HEK293 (cell line): Measurements from ENCODE around the gene PSRC1.

Experiments used
- CTCF ChIA-PET: fragments of 350-600 bp; formaldehyde crosslinking; extraction: SDS; loops from one replicate; lab custom pipeline; 2021; ENCODE audit warnings: antibody characterized with exemption; lab: Yijun Ruan, JAX
- POLR2A ChIA-PET: fragments of 300-600 bp; formaldehyde crosslinking; extraction: SDS; loops from one replicate; lab custom pipeline; 2020; ENCODE audit warnings: antibody characterized with exemption, inconsistent platforms; lab: Yijun Ruan, JAX
- H3K27ac ChIP-seq: fragments of 200-500 bp; sonication (Bioruptor generic); 2 replicates; pipeline ENCODE4 v1.5.1; 2014; ENCODE audit warnings: low read depth, low read length, control low read depth, inconsistent platforms; ENCODE audit errors: extremely low read depth
- H3K36me3 ChIP-seq, 2 experiments: fragments of 200-500 bp in 1 of 2; sonication (Bioruptor generic) in 1 of 2; 1 replicate in 1 of 2; 2 replicates in 1 of 2; pipeline ENCODE4 v1.5.1; 2014 to 2017; ENCODE audit warnings: inconsistent platforms in 2 of 2, low read length in 2 of 2; ENCODE audit not compliant: control insufficient read depth in 2 of 2, insufficient read depth in 1 of 2
- H3K4me1 ChIP-seq: fragments of 200-500 bp; sonication (Bioruptor generic); 2 replicates; pipeline ENCODE4 v1.5.1; 2014; ENCODE audit warnings: mild to moderate bottlenecking, low read length, inconsistent platforms; ENCODE audit not compliant: control insufficient read depth, insufficient read depth
- H3K4me3 ChIP-seq: 2 replicates; pipeline ENCODE4 v1.5.1; 2011; ENCODE audit warnings: low read depth, mild to moderate bottlenecking, control low read depth, low read length, moderate library complexity
- H3K9me3 ChIP-seq: fragments of 200-500 bp; sonication (Bioruptor generic); 2 replicates; pipeline ENCODE4 v1.5.1; 2014; ENCODE audit warnings: low read depth, low read length, inconsistent platforms; ENCODE audit not compliant: control insufficient read depth, insufficient read depth
- EGR2 ChIP-seq: fragments of 450-650 bp; formaldehyde crosslinking; IDR thresholded peaks from 2 replicates; pipeline ENCODE4 v1.5.1; 2016; ENCODE audit warnings: low read depth, missing biosample characterization, missing genetic modification characterization
- GLIS1 ChIP-seq: fragments of 450-650 bp; formaldehyde crosslinking; IDR thresholded peaks from 2 replicates; pipeline ENCODE4 v1.5.1; 2016; ENCODE audit warnings: missing biosample characterization, missing genetic modification characterization
- HIC1 ChIP-seq: fragments of 450-650 bp; formaldehyde crosslinking; IDR thresholded peaks from 2 replicates; pipeline ENCODE4 v1.5.1; 2016; ENCODE audit warnings: missing biosample characterization, missing genetic modification characterization
- KLF7 ChIP-seq: fragments of 450-650 bp; formaldehyde crosslinking; IDR thresholded peaks from 2 replicates; pipeline ENCODE4 v1.5.1; 2016; ENCODE audit warnings: missing biosample characterization, missing genetic modification characterization, borderline replicate concordance
- REST ChIP-seq: fragments of 450-650 bp; formaldehyde crosslinking; IDR thresholded peaks from 2 replicates; pipeline ENCODE4 v1.5.1; 2016; ENCODE audit warnings: missing biosample characterization, missing genetic modification characterization
- SP2 ChIP-seq: fragments of 450-650 bp; formaldehyde crosslinking; IDR thresholded peaks from 2 replicates; pipeline ENCODE4 v1.5.1; 2016; ENCODE audit warnings: missing biosample characterization, missing genetic modification characterization
- ZFHX2 ChIP-seq: fragments of 450-650 bp; formaldehyde crosslinking; conservative IDR thresholded peaks from 2 replicates; pipeline ENCODE4 v1.5.1; 2016; ENCODE audit warnings: missing biosample characterization, missing genetic modification characterization
- ZIC2 ChIP-seq: fragments of 450-650 bp; formaldehyde crosslinking; IDR thresholded peaks from 2 replicates; pipeline ENCODE4 v1.5.1; 2016; ENCODE audit warnings: missing biosample characterization, missing genetic modification characterization
- ZNF157 ChIP-seq: fragments of 450-650 bp; formaldehyde crosslinking; IDR thresholded peaks from 2 replicates; pipeline ENCODE4 v1.5.1; 2016; ENCODE audit warnings: missing biosample characterization, missing genetic modification characterization
- ZNF214 ChIP-seq: fragments of 450-650 bp; formaldehyde crosslinking; IDR thresholded peaks from 2 replicates; pipeline ENCODE4 v1.5.1; 2017; ENCODE audit warnings: missing biosample characterization, mild to moderate bottlenecking, missing genetic modification characterization, borderline replicate concordance
- ZNF341 ChIP-seq: fragments of 450-650 bp; formaldehyde crosslinking; IDR thresholded peaks from 2 replicates; pipeline ENCODE4; 2016; ENCODE audit warnings: low read depth, missing biosample characterization, missing genetic modification characterization
- ZNF37A ChIP-seq: fragments of 450-650 bp; IDR thresholded peaks from 2 replicates; pipeline ENCODE4 v1.5.1; 2018; ENCODE audit warnings: missing biosample characterization, missing genetic modification characterization
- ZNF423 ChIP-seq: fragments of 450-650 bp; formaldehyde crosslinking; IDR thresholded peaks from 2 replicates; pipeline ENCODE4 v1.5.1; 2016; ENCODE audit warnings: missing biosample characterization, missing genetic modification characterization
- ZNF629 ChIP-seq: fragments of 450-650 bp; formaldehyde crosslinking; IDR thresholded peaks from 2 replicates; pipeline ENCODE4 v1.5.1; 2017; ENCODE audit warnings: missing biosample characterization, missing genetic modification characterization
- TF ChIP-seq, protein P1 (sequence below): fragments of 450-650 bp; formaldehyde crosslinking; IDR thresholded peaks from 2 replicates; pipeline ENCODE4 v1.5.1; 2017; ENCODE audit warnings: missing biosample characterization, missing genetic modification characterization
- TF ChIP-seq, protein P2 (sequence below): fragments of 450-650 bp; formaldehyde crosslinking; IDR thresholded peaks from 2 replicates; pipeline ENCODE4 v1.5.1; 2017; ENCODE audit warnings: missing biosample characterization, mild to moderate bottlenecking, missing genetic modification characterization, moderate library complexity
- TF ChIP-seq, protein P3 (sequence below): fragments of 450-650 bp; formaldehyde crosslinking; IDR thresholded peaks from 2 replicates; pipeline ENCODE4 v1.5.1; 2017; ENCODE audit warnings: missing biosample characterization, missing genetic modification characterization

PSRC1 gene

DNA sequence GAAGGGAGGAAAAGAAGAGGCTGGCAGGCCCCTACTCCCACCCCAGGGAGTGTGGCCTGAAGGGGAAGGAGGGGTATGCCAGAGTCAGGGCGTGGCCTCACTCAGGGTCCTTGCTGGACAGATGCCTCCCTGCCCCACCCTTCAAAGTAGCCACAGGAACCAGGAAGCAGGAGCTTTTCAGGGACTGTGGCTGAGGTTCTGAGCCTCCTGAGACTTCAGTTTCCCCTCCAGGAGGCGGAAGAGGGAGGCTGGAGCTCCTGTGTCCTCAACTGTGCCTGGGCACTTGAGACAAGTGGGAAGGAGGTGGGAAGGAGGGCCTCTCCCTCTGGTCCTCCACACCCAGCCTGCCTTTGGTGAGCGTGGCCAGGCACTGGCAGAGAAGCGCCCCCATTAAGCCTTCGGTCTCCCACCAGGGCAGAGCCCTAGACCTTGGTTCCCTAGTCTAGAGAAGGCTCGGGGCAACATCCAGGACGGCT lies 28.3 kb downstream of the PSRC1 start (continued):
- TF ChIP-seq REST: peak; percentile 52; the same call in 1 of the 2 replicates

- no peak overlapping the region for H3K4me3 ChIP-seq
- peaks cover 0 to 47% of the 10 kb centered on the region in 2 experiments; a peak in 1 of 3 replicates for H3K36me3 ChIP-seq
- TF ChIP-seq ZFHX2 (tag by site-specific recombination) (peak; percentile 65), KLF7 (tag by site-specific recombination) (0 out of 2 replicates have a peak, but pooled peaks have one; percentile 56), ZNF423 (tag by site-specific recombination) (0 out of 2 replicates have a peak, but pooled peaks have one; percentile 16), ZNF214 (tag by site-specific recombination) (no peak), EGR2 (tag by site-specific recombination) (peak; percentile 66), ZNF37A (tag by site-specific recombination) (no peak), GLIS1 (tag by site-specific recombination) (peak; percentile 42; the same call in 1 of the 2 replicates), ZIC2 (peak; percentile 95), ZNF157 (tag by site-specific recombination) (no peak)
- TF ChIP-seq, protein P1, sequence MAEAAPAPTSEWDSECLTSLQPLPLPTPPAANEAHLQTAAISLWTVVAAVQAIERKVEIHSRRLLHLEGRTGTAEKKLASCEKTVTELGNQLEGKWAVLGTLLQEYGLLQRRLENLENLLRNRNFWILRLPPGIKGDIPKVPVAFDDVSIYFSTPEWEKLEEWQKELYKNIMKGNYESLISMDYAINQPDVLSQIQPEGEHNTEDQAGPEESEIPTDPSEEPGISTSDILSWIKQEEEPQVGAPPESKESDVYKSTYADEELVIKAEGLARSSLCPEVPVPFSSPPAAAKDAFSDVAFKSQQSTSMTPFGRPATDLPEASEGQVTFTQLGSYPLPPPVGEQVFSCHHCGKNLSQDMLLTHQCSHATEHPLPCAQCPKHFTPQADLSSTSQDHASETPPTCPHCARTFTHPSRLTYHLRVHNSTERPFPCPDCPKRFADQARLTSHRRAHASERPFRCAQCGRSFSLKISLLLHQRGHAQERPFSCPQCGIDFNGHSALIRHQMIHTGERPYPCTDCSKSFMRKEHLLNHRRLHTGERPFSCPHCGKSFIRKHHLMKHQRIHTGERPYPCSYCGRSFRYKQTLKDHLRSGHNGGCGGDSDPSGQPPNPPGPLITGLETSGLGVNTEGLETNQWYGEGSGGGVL (tag by site-specific recombination): peak; percentile 63
- peaks cover 5% of the 10 kb centered on the region; the same call in 1 of the 2 replicates for H3K4me1 ChIP-seq
- H3K9me3 ChIP-seq: no peaks in the 10 kb centered on the region
- POLR2A ChIA-PET: interaction anchor here (0.6 to 1.9 kb wide), 7 partner anchors 10 to 144 kb away, joined by 3 to 7 read pairs (median 3); partner anchors contain the start of genes PSRC1 and SORT1
- CTCF ChIA-PET: interaction anchor here (0.6 to 2.6 kb wide), 11 partner anchors 9 to 1640 kb away, joined by 3 to 16 read pairs (median 4); partner anchors contain the start of genes PSRC1 and SORT1
- peak overlapping the region; percentile 18; the same call in 1 of the 2 replicates for H3K27ac ChIP-seq
These were observed 28.9 kb downstream of the PSRC1 start for GRCh38 chr1:109253803-109254620.

- Histone ChIP-seq H3K4me1 (peaks cover 5% of the 10 kb centered on the region; the same call in 1 of the 2 replicates), H3K9me3 (no peaks in the 10 kb centered on the region), H3K4me3 (no peak overlapping the region), H3K36me3 (peaks cover 0 to 38% of the 10 kb centered on the region in 2 experiments; a peak in 1 of 3 replicates), H3K27ac (peak overlapping the region; percentile 18; the same call in 1 of the 2 replicates)
- ChIA-PET CTCF (interaction anchor here (0.6 to 2.6 kb wide), 9 partner anchors 10 to 280 kb away, joined by 3 to 16 read pairs (median 4); partner anchors contain the start of gene SORT1), POLR2A (interaction anchor here (0.7 to 1.9 kb wide), 7 partner anchors 9 to 153 kb away, joined by 3 to 10 read pairs (median 4); partner anchors contain the start of genes PSRC1 and SORT1)
- TF ChIP-seq GLIS1 (tag by site-specific recombination) (peak; percentile 66; the same call in 1 of the 2 replicates), ZNF629 (tag by site-specific recombination) (0 out of 2 replicates have a peak, but pooled peaks have one; percentile 33), HIC1 (tag by site-specific recombination) (no peak), ZNF341 (peak; percentile 37; the same call in 1 of the 2 replicates), SP2 (tag by site-specific recombination) (peak; percentile 39; the same call in 1 of the 2 replicates)
- TF ChIP-seq, protein P2, sequence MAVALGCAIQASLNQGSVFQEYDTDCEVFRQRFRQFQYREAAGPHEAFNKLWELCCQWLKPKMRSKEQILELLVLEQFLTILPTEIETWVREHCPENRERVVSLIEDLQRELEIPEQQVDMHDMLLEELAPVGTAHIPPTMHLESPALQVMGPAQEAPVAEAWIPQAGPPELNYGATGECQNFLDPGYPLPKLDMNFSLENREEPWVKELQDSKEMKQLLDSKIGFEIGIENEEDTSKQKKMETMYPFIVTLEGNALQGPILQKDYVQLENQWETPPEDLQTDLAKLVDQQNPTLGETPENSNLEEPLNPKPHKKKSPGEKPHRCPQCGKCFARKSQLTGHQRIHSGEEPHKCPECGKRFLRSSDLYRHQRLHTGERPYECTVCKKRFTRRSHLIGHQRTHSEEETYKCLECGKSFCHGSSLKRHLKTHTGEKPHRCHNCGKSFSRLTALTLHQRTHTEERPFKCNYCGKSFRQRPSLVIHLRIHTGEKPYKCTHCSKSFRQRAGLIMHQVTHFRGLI (tag by site-specific recombination): peak; percentile 88
- TF ChIP-seq, protein P3, sequence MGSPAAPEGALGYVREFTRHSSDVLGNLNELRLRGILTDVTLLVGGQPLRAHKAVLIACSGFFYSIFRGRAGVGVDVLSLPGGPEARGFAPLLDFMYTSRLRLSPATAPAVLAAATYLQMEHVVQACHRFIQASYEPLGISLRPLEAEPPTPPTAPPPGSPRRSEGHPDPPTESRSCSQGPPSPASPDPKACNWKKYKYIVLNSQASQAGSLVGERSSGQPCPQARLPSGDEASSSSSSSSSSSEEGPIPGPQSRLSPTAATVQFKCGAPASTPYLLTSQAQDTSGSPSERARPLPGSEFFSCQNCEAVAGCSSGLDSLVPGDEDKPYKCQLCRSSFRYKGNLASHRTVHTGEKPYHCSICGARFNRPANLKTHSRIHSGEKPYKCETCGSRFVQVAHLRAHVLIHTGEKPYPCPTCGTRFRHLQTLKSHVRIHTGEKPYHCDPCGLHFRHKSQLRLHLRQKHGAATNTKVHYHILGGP (tag by site-specific recombination): no peak
These were observed 29.8 kb downstream of the PSRC1 start for GRCh38 chr1:109252893-109253802.
